Peyer's patch (tissue), 4 donors: ENCODE results near the gene RNF150. TPM values are rescaled to one million over a fixed set of nuclear protein-coding genes. Genes with fewer than 3 reads are reported as not detected.

Experiments used
- DNase-seq, 3 donors: peaks; one replicate each; pipeline ENCODE4 v3.0.0-alpha.2; 2017 to 2019
- H3K27ac ChIP-seq, 4 donors: fragments of 200-600 bp; sonication (generic); one replicate each; pipeline ENCODE4 v1.5.1; 2016 to 2019
- H3K27me3 ChIP-seq, 2 donors: fragments of 200-600 bp; sonication (generic); one replicate each; pipeline ENCODE4 v1.5.1; 2019
- H3K36me3 ChIP-seq, 3 donors: fragments of 200-600 bp; sonication (generic); one replicate each; pipeline ENCODE4 v1.5.1; 2016 to 2019
- H3K4me1 ChIP-seq, 4 donors: fragments of 200-600 bp; sonication (generic); one replicate each; pipeline ENCODE4 v1.5.1; 2016 to 2019
- H3K4me3 ChIP-seq, 4 donors: fragments of 200-600 bp; sonication (generic); 1 replicate in 3 of 4; 2 replicates in 1 of 4; pipeline ENCODE4 v1.5.1; 2016 to 2019; ENCODE audit warnings: mild to moderate bottlenecking in 1 of 4
- H3K9me3 ChIP-seq, 4 donors: fragments of 200-600 bp; sonication (generic); one replicate each; pipeline ENCODE4 v1.5.1; 2016 to 2019; ENCODE audit warnings: mild to moderate bottlenecking in 1 of 4
- POLR2A ChIP-seq, 2 donors: fragments of 450-650 bp; IDR thresholded peaks; one replicate each; pipeline ENCODE4 v1.5.1; 2017; ENCODE audit warnings: antibody characterized with exemption in 2 of 2, mild to moderate bottlenecking in 2 of 2, moderate library complexity in 2 of 2
- total RNA-seq, 4 donors: library from RNA; depleted of rRNA; stranded (reverse); fragments of >200 nt; gene quantifications; one replicate each; pipeline ENCODE4 v1.1.0, GENCODE V29; 2016
- TF ChIP-seq, protein P1 (sequence below), 6 experiments: fragments of 450-650 bp in 4 of 6; fragments of 200-600 bp in 2 of 6; sonication (generic) in 1 of 6; IDR thresholded peaks; one replicate each; pipeline ENCODE4 v1.5.1; 2017 to 2019; ENCODE audit warnings: antibody characterized with exemption in 6 of 6, mild to moderate bottlenecking in 3 of 6, moderate library complexity in 1 of 6

Gene RNF150
- total RNA-seq, 4 donors from 2014 or later, result 1.2 to 9.9 (median 2.5) TPM

DNA sequence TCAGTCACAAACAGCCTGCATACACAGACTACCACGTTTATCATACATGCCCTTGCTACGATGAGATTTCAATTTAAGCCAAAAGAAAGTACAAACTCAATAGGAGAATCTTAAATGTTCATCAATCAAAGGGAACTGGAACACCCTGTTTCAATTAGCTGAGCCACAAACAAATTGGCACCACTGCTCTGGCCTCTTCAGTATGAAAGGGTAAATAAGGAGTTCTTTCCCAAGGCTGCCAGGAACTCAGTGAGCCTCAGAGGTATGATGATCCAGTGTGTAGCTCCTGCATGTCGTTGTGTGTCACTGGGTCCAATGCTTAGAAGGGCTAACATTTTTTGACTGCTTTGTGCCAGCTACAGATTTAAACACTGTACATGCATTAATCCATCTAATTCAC lies 5.4 kb downstream of the RNF150 start:
- Histone ChIP-seq H3K27me3 (no peaks in the 10 kb centered on the region), H3K36me3 (no peaks in the 10 kb centered on the region), H3K9me3 (no peaks in the 10 kb centered on the region), H3K4me3 (no peak overlapping the region), H3K4me1 (no peaks in the 10 kb centered on the region), H3K27ac (no peak overlapping the region)
- TF ChIP-seq, protein P1, sequence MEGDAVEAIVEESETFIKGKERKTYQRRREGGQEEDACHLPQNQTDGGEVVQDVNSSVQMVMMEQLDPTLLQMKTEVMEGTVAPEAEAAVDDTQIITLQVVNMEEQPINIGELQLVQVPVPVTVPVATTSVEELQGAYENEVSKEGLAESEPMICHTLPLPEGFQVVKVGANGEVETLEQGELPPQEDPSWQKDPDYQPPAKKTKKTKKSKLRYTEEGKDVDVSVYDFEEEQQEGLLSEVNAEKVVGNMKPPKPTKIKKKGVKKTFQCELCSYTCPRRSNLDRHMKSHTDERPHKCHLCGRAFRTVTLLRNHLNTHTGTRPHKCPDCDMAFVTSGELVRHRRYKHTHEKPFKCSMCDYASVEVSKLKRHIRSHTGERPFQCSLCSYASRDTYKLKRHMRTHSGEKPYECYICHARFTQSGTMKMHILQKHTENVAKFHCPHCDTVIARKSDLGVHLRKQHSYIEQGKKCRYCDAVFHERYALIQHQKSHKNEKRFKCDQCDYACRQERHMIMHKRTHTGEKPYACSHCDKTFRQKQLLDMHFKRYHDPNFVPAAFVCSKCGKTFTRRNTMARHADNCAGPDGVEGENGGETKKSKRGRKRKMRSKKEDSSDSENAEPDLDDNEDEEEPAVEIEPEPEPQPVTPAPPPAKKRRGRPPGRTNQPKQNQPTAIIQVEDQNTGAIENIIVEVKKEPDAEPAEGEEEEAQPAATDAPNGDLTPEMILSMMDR (IDR thresholded peaks at IDR 0.05), result no peak
- TF ChIP-seq POLR2A (IDR thresholded peaks at IDR 0.05), result no peak
- DNase-seq, result no peak

DNA sequence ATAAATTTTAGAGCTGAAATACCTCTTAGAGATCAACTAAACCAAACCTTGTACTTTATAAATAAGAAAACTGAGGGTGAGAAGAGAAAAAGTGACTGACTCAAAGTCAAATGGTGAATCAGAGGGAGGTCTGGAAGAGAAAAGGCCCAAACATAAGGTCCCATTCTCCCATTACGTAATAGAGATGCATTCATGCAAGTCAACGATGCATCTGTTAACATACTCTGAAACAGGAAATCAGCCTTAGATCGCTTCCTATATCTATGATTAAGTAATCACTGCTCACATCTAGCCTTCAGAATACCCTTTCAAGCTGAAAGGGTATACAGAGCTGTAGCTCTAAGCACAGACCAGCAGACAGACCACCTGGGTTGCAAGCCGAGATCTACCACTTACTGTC lies 6.5 kb downstream of the RNF150 start:
- Histone ChIP-seq H3K27me3 (no peaks in the 10 kb centered on the region), H3K9me3 (no peaks in the 10 kb centered on the region), H3K4me3 (no peak overlapping the region), H3K27ac (no peak overlapping the region), H3K4me1 (no peaks in the 10 kb centered on the region), H3K36me3 (no peaks in the 10 kb centered on the region)
- TF ChIP-seq, protein P1 (IDR thresholded peaks at IDR 0.05), result no peak
- no peak for TF ChIP-seq POLR2A (IDR thresholded peaks at IDR 0.05)
- no peak for DNase-seq

DNA sequence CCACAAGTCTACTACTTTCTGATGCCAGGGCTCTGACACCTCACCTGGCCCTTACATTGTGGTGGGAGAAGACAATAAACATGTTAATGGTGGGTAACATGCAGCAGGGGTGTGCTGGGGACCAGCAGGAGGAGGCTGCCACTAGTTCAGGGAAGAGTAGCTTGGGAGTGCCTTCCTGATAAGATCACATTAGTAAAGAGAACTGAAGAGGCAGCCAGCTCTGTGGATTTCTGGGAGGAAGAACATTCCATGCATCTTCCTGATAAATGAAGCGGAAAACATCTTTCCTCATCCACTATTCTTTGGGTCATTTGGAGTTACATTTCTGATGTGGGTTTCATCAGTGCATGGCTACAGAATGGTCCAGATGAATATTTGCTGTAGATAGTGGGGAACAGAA lies 9.0 kb downstream of the RNF150 start:
- Histone ChIP-seq H3K36me3 (no peaks in the 10 kb centered on the region), H3K27me3 (no peaks in the 10 kb centered on the region), H3K4me3 (no peak overlapping the region), H3K4me1 (no peaks in the 10 kb centered on the region), H3K27ac (no peak overlapping the region), H3K9me3 (no peaks in the 10 kb centered on the region)
- TF ChIP-seq, protein P1 (IDR thresholded peaks at IDR 0.05), result no peak
- TF ChIP-seq POLR2A (IDR thresholded peaks at IDR 0.05), result no peak
- no peak for DNase-seq

DNA sequence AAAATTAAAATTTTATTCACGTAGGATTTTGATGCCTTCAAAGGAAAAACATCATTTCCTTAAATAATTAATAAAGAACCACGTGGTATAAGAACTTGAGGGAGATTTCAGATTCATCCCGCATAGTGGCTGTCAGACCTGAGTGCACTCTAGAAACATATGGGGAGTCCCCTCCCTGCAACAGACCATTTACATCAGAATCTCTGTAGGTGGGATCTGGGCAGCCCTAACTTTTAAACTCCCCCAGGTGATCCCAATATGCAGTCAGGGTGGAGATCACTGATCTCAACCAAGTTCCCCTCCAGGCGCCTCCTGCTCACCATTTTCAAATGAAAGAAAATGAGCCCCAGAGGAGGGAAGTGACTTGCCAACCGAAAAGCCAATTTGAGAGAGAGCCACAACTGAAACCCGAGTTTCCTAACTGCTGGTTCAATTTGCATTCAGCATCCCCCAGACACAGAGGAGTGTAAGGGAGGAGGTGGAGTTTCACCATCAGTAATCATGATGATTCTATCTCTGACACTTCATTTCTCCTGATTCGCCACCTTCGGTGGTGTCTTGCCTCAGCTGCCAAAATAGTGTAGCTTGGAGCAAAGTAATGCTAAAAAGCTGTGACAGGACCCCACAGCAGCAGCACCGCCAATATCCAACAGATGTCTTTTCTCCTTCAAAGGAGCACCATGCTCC lies 11.4 kb downstream of the RNF150 start:
- no peak for TF ChIP-seq POLR2A (IDR thresholded peaks at IDR 0.05)
- TF ChIP-seq, protein P1 (IDR thresholded peaks at IDR 0.05), result no peak
- H3K4me1 ChIP-seq, result no peaks in the 10 kb centered on the region
- no peak overlapping the region for H3K4me3 ChIP-seq
- no peak overlapping the region for H3K27ac ChIP-seq
- H3K36me3 ChIP-seq, result no peaks in the 10 kb centered on the region
- no peaks in the 10 kb centered on the region for H3K9me3 ChIP-seq
- no peak for DNase-seq
- no peaks in the 10 kb centered on the region for H3K27me3 ChIP-seq

DNA sequence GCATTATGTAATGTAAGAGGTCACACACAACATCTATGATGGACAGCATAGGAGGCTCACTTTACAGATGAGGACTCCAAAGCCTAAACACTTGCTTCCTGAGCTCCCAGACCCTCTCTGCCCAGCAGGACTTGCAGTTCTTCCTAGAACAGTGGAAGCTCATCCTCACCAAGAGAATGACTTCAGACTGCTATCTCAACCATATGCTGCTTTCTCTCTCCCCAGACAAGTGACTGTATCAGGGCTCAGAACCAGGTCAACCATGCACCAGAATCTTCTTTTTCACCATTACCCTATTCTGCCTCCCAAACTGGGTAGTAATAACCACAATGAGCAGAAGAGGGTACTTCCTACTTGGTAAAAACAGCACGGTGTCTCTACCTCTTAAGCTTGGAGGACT lies 12.2 kb downstream of the RNF150 start:
- no peak for DNase-seq
- no peak for TF ChIP-seq POLR2A (IDR thresholded peaks at IDR 0.05)
- TF ChIP-seq, protein P1 (IDR thresholded peaks at IDR 0.05), result no peak
- no peaks in the 10 kb centered on the region for H3K4me1 ChIP-seq
- no peak overlapping the region for H3K4me3 ChIP-seq
- no peaks in the 10 kb centered on the region for H3K9me3 ChIP-seq
- H3K27ac ChIP-seq, result no peak overlapping the region
- no peaks in the 10 kb centered on the region for H3K27me3 ChIP-seq
- H3K36me3 ChIP-seq, result no peaks in the 10 kb centered on the region
